GM21529 (cell line): ENCODE measurements around the gene KY.

Experiments used
- ATAC-seq: cut with Tn5 transposase; IDR thresholded peaks from one replicate; pipeline ENCODE4 v1.9.1; 2021; ENCODE audit not compliant: unreplicated experiment

The KY gene

GRCh38 chr3:134650431-134651346, at the start of gene KY:
Gene KY, minus strand, starts transcription at chr3:134651022. Its CDS starts 62 bp downstream, at chr3:134650960.
- ATAC-seq, result no peak

GRCh38 chr3:134699721-134700120, 48.9 kb upstream of the KY start:
- ATAC-seq, result no peak

- ATAC-seq, result no peak
Observed at GRCh38 chr3:134699141-134699711, 48.4 kb upstream of the KY start.

GRCh38 chr3:134697830-134698689, 47.2 kb upstream of the KY start:
- ATAC-seq, result no peak

GRCh38 chr3:134696155-134696554, 45.3 kb upstream of the KY start:
- no peak for ATAC-seq

- ATAC-seq, result no peak
Observed at GRCh38 chr3:134694946-134695543, 44.2 kb upstream of the KY start.

- ATAC-seq, result no peak
Observed at GRCh38 chr3:134694466-134694865, 43.6 kb upstream of the KY start.

GRCh38 chr3:134693804-134694203, 43.0 kb upstream of the KY start:
- no peak for ATAC-seq

GRCh38 chr3:134693226-134693625, 42.4 kb upstream of the KY start:
- ATAC-seq, result no peak

GRCh38 chr3:134690226-134690625, 39.4 kb upstream of the KY start:
- no peak for ATAC-seq

- ATAC-seq, result no peak
Observed at GRCh38 chr3:134687642-134688041, 36.8 kb upstream of the KY start.

GRCh38 chr3:134685929-134686802, 35.3 kb upstream of the KY start:
- ATAC-seq, result no peak

GRCh38 chr3:134682196-134682880, 31.5 kb upstream of the KY start:
- ATAC-seq, result no peak

- no peak for ATAC-seq
Observed at GRCh38 chr3:134681522-134681900, 30.7 kb upstream of the KY start.

- no peak for ATAC-seq
Observed at GRCh38 chr3:134680796-134681521, 30.1 kb upstream of the KY start.

- ATAC-seq, result no peak
Observed at GRCh38 chr3:134677987-134678308, 27.1 kb upstream of the KY start.

- no peak for ATAC-seq
Observed at GRCh38 chr3:134677196-134677986, 26.6 kb upstream of the KY start.

GRCh38 chr3:134675726-134676256, 25.0 kb upstream of the KY start:
- ATAC-seq, result no peak
